Vagina (tissue), 2 donors: Measurements from ENCODE around the gene PAPSS2. TPM values are rescaled to one million over a fixed set of nuclear protein-coding genes. Genes with fewer than 3 reads are reported as not detected.
A peak's percentile ranks its signal among the peaks of the same experiment; 100 is the strongest.

Experiments
- DNase-seq, 2 donors: peaks; one replicate each; pipeline ENCODE4 v3.0.0-alpha.2; 2017; ENCODE audit errors: extremely low spot score in 2 of 2
- H3K27ac ChIP-seq: fragments of 200-600 bp; sonication (generic); one replicate; pipeline ENCODE4 v1.5.1; 2019
- H3K27me3 ChIP-seq: fragments of 200-600 bp; sonication (generic); one replicate; pipeline ENCODE4 v1.5.1; 2019
- H3K36me3 ChIP-seq, 2 donors: fragments of 200-600 bp; sonication (generic); one replicate each; pipeline ENCODE4 v1.5.1; 2017 to 2019
- H3K4me1 ChIP-seq: fragments of 200-600 bp; sonication (generic); one replicate; pipeline ENCODE4 v1.5.1; 2019
- H3K4me3 ChIP-seq, 2 donors: fragments of 200-600 bp; sonication (generic); 1 replicate in 1 of 2; 2 replicates in 1 of 2; pipeline ENCODE4 v1.5.1; 2016 to 2019
- H3K9me3 ChIP-seq: fragments of 200-600 bp; sonication (generic); one replicate; pipeline ENCODE4 v1.5.1; 2019
- CTCF ChIP-seq, 3 experiments: fragments of 450-650 bp in 2 of 3; fragments of 200-600 bp in 1 of 3; sonication (generic) in 1 of 3; IDR thresholded peaks; one replicate each; pipeline ENCODE4 v1.5.1; 2017 to 2019; ENCODE audit warnings: antibody characterized with exemption in 3 of 3, mild to moderate bottlenecking in 2 of 3, moderate library complexity in 2 of 3
- POLR2A ChIP-seq, 2 donors: fragments of 450-650 bp; IDR thresholded peaks; one replicate each; pipeline ENCODE4 v1.6.1; 2017; ENCODE audit warnings: antibody characterized with exemption in 2 of 2, mild to moderate bottlenecking in 2 of 2, moderate library complexity in 2 of 2
- POLR2AphosphoS5 ChIP-seq, 2 donors: sonication (generic); formaldehyde crosslinking; IDR thresholded peaks; one replicate each; pipeline ENCODE4 v1.9.0; 2017; ENCODE audit warnings: antibody characterized with exemption in 2 of 2, mild to moderate bottlenecking in 2 of 2, low read depth in 1 of 2; ENCODE audit not compliant: insufficient read depth in 1 of 2
- intact Hi-C: fragments of 100-400 bp; cut with DNase I; formaldehyde crosslinking; loops from one replicate; pipeline ENCODE4 v1.15.1; 2023
- total RNA-seq: library from RNA; depleted of rRNA; stranded (reverse); fragments of >200 nt; gene quantifications from one replicate; pipeline ENCODE4 v1.2.3, GENCODE V29; 2016

The PAPSS2 gene
- total RNA-seq, 1 donor from 2014 or later, result 12.3 TPM

- no peak overlapping the region for H3K27ac ChIP-seq
- H3K4me3 ChIP-seq, result no peak overlapping the region
- intact Hi-C loops, result no loop called here
- H3K36me3 ChIP-seq, result no peaks in the 10 kb centered on the region
- DNase-seq, result no peak
- no peaks in the 10 kb centered on the region for H3K9me3 ChIP-seq
- no peak for TF ChIP-seq CTCF (IDR thresholded peaks at IDR 0.05)
- TF ChIP-seq POLR2A (IDR thresholded peaks at IDR 0.05), result no peak
- no peak for TF ChIP-seq POLR2AphosphoS5 (IDR thresholded peaks at IDR 0.05; ENCODE audit: insufficient read depth in 1 of 2, low read depth in 1 of 2)
- no peaks in the 10 kb centered on the region for H3K27me3 ChIP-seq
- H3K4me1 ChIP-seq, result peaks cover 8% of the 10 kb centered on the region
Measured at GRCh38 chr10:87654212-87654611, 5.5 kb upstream of the PAPSS2 start.

- TF ChIP-seq CTCF (IDR thresholded peaks at IDR 0.05) (peak in 2 of 3 experiments; percentile 50 to 67), POLR2AphosphoS5 (IDR thresholded peaks at IDR 0.05; ENCODE audit: insufficient read depth in 1 of 2, low read depth in 1 of 2) (no peak)
- Histone ChIP-seq H3K27me3 (no peaks in the 10 kb centered on the region), H3K27ac (peak overlapping the region; percentile 90), H3K36me3 (no peaks in the 10 kb centered on the region), H3K4me3 (no peak overlapping the region), H3K9me3 (no peaks in the 10 kb centered on the region), H3K4me1 (peaks cover 16% of the 10 kb centered on the region)
- intact Hi-C loops, result no loop called here
- no peak for DNase-seq
Measured at GRCh38 chr10:87656431-87657072, 3.1 kb upstream of the PAPSS2 start.

GRCh38 chr10:87657371-87657770 lies 2.3 kb upstream of the PAPSS2 start:
- Histone ChIP-seq H3K4me3 (no peak overlapping the region), H3K36me3 (no peaks in the 10 kb centered on the region), H3K27ac (peak overlapping the region; percentile 90), H3K4me1 (peaks cover 18% of the 10 kb centered on the region), H3K9me3 (no peaks in the 10 kb centered on the region), H3K27me3 (no peaks in the 10 kb centered on the region)
- DNase-seq, result no peak
- intact Hi-C loops, result no loop called here
- TF ChIP-seq POLR2AphosphoS5 (IDR thresholded peaks at IDR 0.05; ENCODE audit: insufficient read depth in 1 of 2, low read depth in 1 of 2) (no peak), POLR2A (IDR thresholded peaks at IDR 0.05) (no peak), CTCF (IDR thresholded peaks at IDR 0.05) (no peak)

GRCh38 chr10:87658321-87658795 lies 1.3 kb upstream of the PAPSS2 start:
- Histone ChIP-seq H3K9me3 (no peaks in the 10 kb centered on the region), H3K36me3 (no peaks in the 10 kb centered on the region), H3K27ac (peak overlapping the region; percentile 90), H3K4me3 (no peak overlapping the region), H3K27me3 (no peaks in the 10 kb centered on the region), H3K4me1 (peaks cover 18% of the 10 kb centered on the region)
- intact Hi-C loops, result no loop called here
- TF ChIP-seq POLR2A (IDR thresholded peaks at IDR 0.05), result no peak
- TF ChIP-seq POLR2AphosphoS5 (IDR thresholded peaks at IDR 0.05; ENCODE audit: insufficient read depth in 1 of 2, low read depth in 1 of 2), result no peak
- no peak for TF ChIP-seq CTCF (IDR thresholded peaks at IDR 0.05)
- DNase-seq, result no peak

- Histone ChIP-seq H3K4me3 (peak overlapping the region; percentile 62 to 74), H3K27ac (peak overlapping the region; percentile 90), H3K9me3 (no peaks in the 10 kb centered on the region), H3K27me3 (no peaks in the 10 kb centered on the region), H3K4me1 (peaks cover 18% of the 10 kb centered on the region), H3K36me3 (no peaks in the 10 kb centered on the region)
- DNase-seq, result no peak
- TF ChIP-seq POLR2A (IDR thresholded peaks at IDR 0.05) (no peak), CTCF (IDR thresholded peaks at IDR 0.05) (no peak), POLR2AphosphoS5 (IDR thresholded peaks at IDR 0.05; ENCODE audit: insufficient read depth in 1 of 2, low read depth in 1 of 2) (no peak)
- intact Hi-C loops, result no loop called here
Measured at GRCh38 chr10:87658858-87659555, 671 bp upstream of the PAPSS2 start.
